ENCODE results near the gene CFAP107.

The CFAP107 gene

GRCh38 chr1:12748778-12749355 is 2.9 kb downstream of the CFAP107 start:
- DNase-seq (ENCODE audit: low spot score in 2 of 2) (no peak), ATAC-seq (replicated peaks; ENCODE audit: extremely low read depth, poor library complexity, severe bottlenecking) (no peak)
- Mint-ChIP-seq H3K9me3 (peaks cover 29% of the 10 kb centered on the region), H3K36me3 (ENCODE audit: insufficient read depth) (no peaks in the 10 kb centered on the region), H3K4me3 (no peak overlapping the region), H3K27ac (ENCODE audit: low read depth) (no peak overlapping the region), H3K27me3 (peaks cover 92% of the 10 kb centered on the region), H3K4me1 (no peaks in the 10 kb centered on the region)

GRCh38 chr1:12754738-12755137 is 8.7 kb downstream of the CFAP107 start:
- Mint-ChIP-seq H3K4me3 (no peak overlapping the region), H3K4me1 (no peaks in the 10 kb centered on the region), H3K27ac (ENCODE audit: low read depth) (no peak overlapping the region), H3K9me3 (peaks cover 9% of the 10 kb centered on the region), H3K27me3 (peaks cover 82% of the 10 kb centered on the region), H3K36me3 (ENCODE audit: insufficient read depth) (no peaks in the 10 kb centered on the region)
- ATAC-seq (replicated peaks; ENCODE audit: extremely low read depth, poor library complexity, severe bottlenecking) (no peak), DNase-seq (ENCODE audit: low spot score in 2 of 2) (no peak)

- Mint-ChIP-seq H3K36me3 (ENCODE audit: insufficient read depth) (no peaks in the 10 kb centered on the region), H3K4me1 (no peaks in the 10 kb centered on the region), H3K27ac (ENCODE audit: low read depth) (no peak overlapping the region), H3K27me3 (peaks cover 82% of the 10 kb centered on the region), H3K9me3 (no peaks in the 10 kb centered on the region), H3K4me3 (no peak overlapping the region)
- ATAC-seq (replicated peaks; ENCODE audit: extremely low read depth, poor library complexity, severe bottlenecking) (no peak), DNase-seq (ENCODE audit: low spot score in 2 of 2) (no peak)
Observed at GRCh38 chr1:12756273-12756672, 10.3 kb downstream of the CFAP107 start.

GRCh38 chr1:12756768-12757413 is 10.9 kb downstream of the CFAP107 start:
- Mint-ChIP-seq H3K4me3 (no peak overlapping the region), H3K4me1 (no peaks in the 10 kb centered on the region), H3K27me3 (peaks cover 76% of the 10 kb centered on the region), H3K27ac (ENCODE audit: low read depth) (no peak overlapping the region), H3K36me3 (ENCODE audit: insufficient read depth) (no peaks in the 10 kb centered on the region), H3K9me3 (no peaks in the 10 kb centered on the region)
- ATAC-seq (replicated peaks; ENCODE audit: extremely low read depth, poor library complexity, severe bottlenecking) (no peak), DNase-seq (ENCODE audit: low spot score in 2 of 2) (no peak)

- DNase-seq (ENCODE audit: low spot score in 2 of 2): no peak
- H3K9me3 Mint-ChIP-seq: no peaks in the 10 kb centered on the region
- no peaks in the 10 kb centered on the region for H3K4me1 Mint-ChIP-seq
- no peak for ATAC-seq (replicated peaks; ENCODE audit: extremely low read depth, poor library complexity, severe bottlenecking)
- H3K27ac Mint-ChIP-seq (ENCODE audit: low read depth): no peak overlapping the region
- no peak overlapping the region for H3K4me3 Mint-ChIP-seq
- peaks cover 72% of the 10 kb centered on the region for H3K27me3 Mint-ChIP-seq
- H3K36me3 Mint-ChIP-seq (ENCODE audit: insufficient read depth): no peaks in the 10 kb centered on the region
Observed at GRCh38 chr1:12757836-12758235, 11.8 kb downstream of the CFAP107 start.

GRCh38 chr1:12760256-12760795 is 14.3 kb downstream of the CFAP107 start:
- Mint-ChIP-seq H3K27me3 (peaks cover 56% of the 10 kb centered on the region), H3K4me1 (no peaks in the 10 kb centered on the region)

GRCh38 chr1:12761781-12762180 is 15.8 kb downstream of the CFAP107 start:
- no peaks in the 10 kb centered on the region for H3K4me1 Mint-ChIP-seq
- H3K36me3 Mint-ChIP-seq (ENCODE audit: insufficient read depth): no peaks in the 10 kb centered on the region
- no peak overlapping the region for H3K27ac Mint-ChIP-seq (ENCODE audit: low read depth)
- peaks cover 51% of the 10 kb centered on the region for H3K27me3 Mint-ChIP-seq
- no peaks in the 10 kb centered on the region for H3K9me3 Mint-ChIP-seq
- DNase-seq (ENCODE audit: low spot score in 2 of 2) (no peak), ATAC-seq (replicated peaks; ENCODE audit: extremely low read depth, poor library complexity, severe bottlenecking) (no peak)
- no peak overlapping the region for H3K4me3 Mint-ChIP-seq

More at GRCh38 chr1:12760256-12760795, 14.3 kb downstream of the CFAP107 start:
- Mint-ChIP-seq H3K9me3 (no peaks in the 10 kb centered on the region), H3K4me3 (no peak overlapping the region), H3K27ac (ENCODE audit: low read depth) (no peak overlapping the region), H3K36me3 (ENCODE audit: insufficient read depth) (no peaks in the 10 kb centered on the region)
- ATAC-seq (replicated peaks; ENCODE audit: extremely low read depth, poor library complexity, severe bottlenecking) (no peak), DNase-seq (ENCODE audit: low spot score in 2 of 2) (no peak)

GRCh38 chr1:12762766-12763165 is 16.8 kb downstream of the CFAP107 start:
- Mint-ChIP-seq H3K9me3 (no peaks in the 10 kb centered on the region), H3K4me3 (no peak overlapping the region), H3K27me3 (peaks cover 55% of the 10 kb centered on the region), H3K27ac (ENCODE audit: low read depth) (no peak overlapping the region), H3K36me3 (ENCODE audit: insufficient read depth) (no peaks in the 10 kb centered on the region), H3K4me1 (no peaks in the 10 kb centered on the region)
- ATAC-seq (replicated peaks; ENCODE audit: extremely low read depth, poor library complexity, severe bottlenecking): no peak
- DNase-seq (ENCODE audit: low spot score in 2 of 2): no peak

- no peak overlapping the region for H3K27ac Mint-ChIP-seq (ENCODE audit: low read depth)
- no peaks in the 10 kb centered on the region for H3K36me3 Mint-ChIP-seq (ENCODE audit: insufficient read depth)
- peaks cover 55% of the 10 kb centered on the region for H3K27me3 Mint-ChIP-seq
Observed at GRCh38 chr1:12763479-12763878, 17.5 kb downstream of the CFAP107 start.

GRCh38 chr1:12764016-12764415 is 18.0 kb downstream of the CFAP107 start:
- H3K4me1 Mint-ChIP-seq: no peaks in the 10 kb centered on the region
- ATAC-seq (replicated peaks; ENCODE audit: extremely low read depth, poor library complexity, severe bottlenecking): no peak
- peaks cover 55% of the 10 kb centered on the region for H3K27me3 Mint-ChIP-seq
- H3K9me3 Mint-ChIP-seq: no peaks in the 10 kb centered on the region
- no peak for DNase-seq (ENCODE audit: low spot score in 2 of 2)
- H3K4me3 Mint-ChIP-seq: no peak overlapping the region
- no peaks in the 10 kb centered on the region for H3K36me3 Mint-ChIP-seq (ENCODE audit: insufficient read depth)
- H3K27ac Mint-ChIP-seq (ENCODE audit: low read depth): no peak overlapping the region

More at GRCh38 chr1:12763479-12763878, 17.5 kb downstream of the CFAP107 start:
- Mint-ChIP-seq H3K9me3 (no peaks in the 10 kb centered on the region), H3K4me1 (no peaks in the 10 kb centered on the region), H3K4me3 (no peak overlapping the region)
- DNase-seq (ENCODE audit: low spot score in 2 of 2) (no peak), ATAC-seq (replicated peaks; ENCODE audit: extremely low read depth, poor library complexity, severe bottlenecking) (no peak)

GRCh38 chr1:12769031-12769430 is 23.0 kb downstream of the CFAP107 start:
- ATAC-seq (replicated peaks; ENCODE audit: extremely low read depth, poor library complexity, severe bottlenecking) (no peak), DNase-seq (ENCODE audit: low spot score in 2 of 2) (no peak)
- no peak overlapping the region for H3K27ac Mint-ChIP-seq (ENCODE audit: low read depth)
- no peaks in the 10 kb centered on the region for H3K4me1 Mint-ChIP-seq
- H3K9me3 Mint-ChIP-seq: no peaks in the 10 kb centered on the region
- peaks cover 81% of the 10 kb centered on the region for H3K27me3 Mint-ChIP-seq
- no peak overlapping the region for H3K4me3 Mint-ChIP-seq
- no peaks in the 10 kb centered on the region for H3K36me3 Mint-ChIP-seq (ENCODE audit: insufficient read depth)

- no peaks in the 10 kb centered on the region for H3K36me3 Mint-ChIP-seq (ENCODE audit: insufficient read depth)
- no peaks in the 10 kb centered on the region for H3K4me1 Mint-ChIP-seq
- no peak overlapping the region for H3K27ac Mint-ChIP-seq (ENCODE audit: low read depth)
- ATAC-seq (replicated peaks; ENCODE audit: extremely low read depth, poor library complexity, severe bottlenecking): no peak
- H3K4me3 Mint-ChIP-seq: no peak overlapping the region
- H3K27me3 Mint-ChIP-seq: peaks cover 89% of the 10 kb centered on the region
- no peak for DNase-seq (ENCODE audit: low spot score in 2 of 2)
- H3K9me3 Mint-ChIP-seq: no peaks in the 10 kb centered on the region
Observed at GRCh38 chr1:12769976-12770505, 24.0 kb downstream of the CFAP107 start.

- Mint-ChIP-seq H3K9me3 (no peaks in the 10 kb centered on the region), H3K4me3 (no peak overlapping the region), H3K27me3 (peaks cover 93% of the 10 kb centered on the region), H3K36me3 (ENCODE audit: insufficient read depth) (no peaks in the 10 kb centered on the region), H3K4me1 (no peaks in the 10 kb centered on the region), H3K27ac (ENCODE audit: low read depth) (no peak overlapping the region)
- ATAC-seq (replicated peaks; ENCODE audit: extremely low read depth, poor library complexity, severe bottlenecking): no peak
- no peak for DNase-seq (ENCODE audit: low spot score in 2 of 2)
Observed at GRCh38 chr1:12770620-12771019, 24.6 kb downstream of the CFAP107 start.
